GM12891 (cell line): ENCODE measurements around the gene GNA14.
"Not testable (repeated sequence)": the region's sequence is repeated elsewhere in the genome, so short reads cannot be mapped to it uniquely, and the experiment has no call there.

Source experiments
- DNase-seq: peaks from one replicate; pipeline ENCODE4 v3.0.0; 2011; ENCODE audit warnings: low spot score; ENCODE audit not compliant: insufficient read length
- FAIRE-seq: peaks from 2 replicates; lab custom pipeline; 2011; peaks lifted over from hg19 to GRCh38; lab: Jason Lieb, UNC
- PAX5 ChIP-seq: IDR thresholded peaks from 2 replicates; pipeline ENCODE4 v1.6.1; 2011; ENCODE audit warnings: low read length, moderate library complexity, mild to moderate bottlenecking; ENCODE audit not compliant: insufficient read depth, severe bottlenecking
- POLR2A ChIP-seq: IDR thresholded peaks from 2 replicates; pipeline ENCODE4 v1.6.1; 2011; ENCODE audit warnings: low read depth, low read length, control low read depth
- POLR2AphosphoS5 ChIP-seq: IDR thresholded peaks from 2 replicates; pipeline ENCODE4 v1.6.1; 2011; ENCODE audit warnings: low read depth, low read length, control low read depth
- POU2F2 ChIP-seq: IDR thresholded peaks from 2 replicates; pipeline ENCODE4 v1.6.1; 2011; ENCODE audit warnings: low read depth, mild to moderate bottlenecking, control low read depth, low read length, moderate library complexity
- SPI1 ChIP-seq: IDR thresholded peaks from 2 replicates; pipeline ENCODE4 v1.6.1; 2011; ENCODE audit warnings: low read depth, low read length, control low read depth
- TAF1 ChIP-seq: IDR thresholded peaks from 2 replicates; pipeline ENCODE4 v1.6.1; 2011; ENCODE audit warnings: low read depth, low read length, control low read depth

Gene GNA14

GRCh38 chr9:77495834-77496671, 152.1 kb downstream of the GNA14 start:
- FAIRE-seq (no peak), DNase-seq (no peak)
- TF ChIP-seq POU2F2: no peak
- TF ChIP-seq SPI1: no peak
- no peak for TF ChIP-seq POLR2A

GRCh38 chr9:77490279-77490678, 157.8 kb downstream of the GNA14 start:
- DNase-seq, FAIRE-seq: not testable (repeated sequence)

- not testable (repeated sequence) for DNase-seq, FAIRE-seq
Measured at GRCh38 chr9:77489405-77490163, 158.5 kb downstream of the GNA14 start.

- no peak for DNase-seq
- no peak for TF ChIP-seq PAX5
- no peak for TF ChIP-seq SPI1
- TF ChIP-seq TAF1: no peak
- no peak for TF ChIP-seq POLR2A
- TF ChIP-seq POU2F2: no peak
- no peak for TF ChIP-seq POLR2AphosphoS5
- FAIRE-seq: no peak
Measured at GRCh38 chr9:77488439-77489126, 159.5 kb downstream of the GNA14 start.

DNA sequence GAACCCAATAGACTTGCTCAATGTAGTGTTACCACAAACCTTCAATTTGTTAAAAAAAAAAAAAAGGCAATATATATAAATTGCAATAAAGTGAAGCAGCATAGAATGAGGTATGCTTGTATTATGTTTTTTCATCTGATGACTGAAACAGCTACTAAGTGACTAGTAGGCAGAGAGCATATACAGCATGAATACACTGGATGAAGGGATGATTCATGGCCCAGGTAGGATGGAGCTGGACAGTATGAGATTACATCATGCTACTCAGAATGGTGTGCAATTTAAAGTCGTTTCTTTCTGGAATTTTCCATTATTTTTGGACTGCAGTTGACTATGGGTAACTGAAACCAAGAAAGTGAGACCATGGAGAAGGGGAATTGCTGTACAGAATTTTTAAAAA, 161.2 kb downstream of the GNA14 start:
- FAIRE-seq: no peak

GRCh38 chr9:77486463-77486862, 161.7 kb downstream of the GNA14 start:
- DNase-seq: no peak
- FAIRE-seq: no peak
- TF ChIP-seq TAF1 (no peak), POU2F2 (no peak), POLR2A (no peak), SPI1 (no peak), PAX5 (no peak), POLR2AphosphoS5 (no peak)

More for the DNA sequence above, 161.2 kb downstream of the GNA14 start:
- no peak for TF ChIP-seq PAX5
- TF ChIP-seq POLR2AphosphoS5: no peak
- no peak for TF ChIP-seq POU2F2
- no peak for TF ChIP-seq POLR2A
- TF ChIP-seq TAF1: no peak
- TF ChIP-seq SPI1: no peak
- no peak for DNase-seq

- DNase-seq (no peak), FAIRE-seq (peak; percentile 16)
- no peak for TF ChIP-seq SPI1
- TF ChIP-seq POLR2A: no peak
- no peak for TF ChIP-seq PAX5
- TF ChIP-seq TAF1: no peak
- TF ChIP-seq POLR2AphosphoS5: no peak
Measured at GRCh38 chr9:77475641-77476473, 172.3 kb downstream of the GNA14 start.

- no peak for FAIRE-seq
- TF ChIP-seq POLR2AphosphoS5 (no peak), SPI1 (no peak), POU2F2 (no peak), TAF1 (no peak), PAX5 (no peak), POLR2A (no peak)
- DNase-seq: no peak
Measured at GRCh38 chr9:77474936-77475335, 173.2 kb downstream of the GNA14 start.

DNA sequence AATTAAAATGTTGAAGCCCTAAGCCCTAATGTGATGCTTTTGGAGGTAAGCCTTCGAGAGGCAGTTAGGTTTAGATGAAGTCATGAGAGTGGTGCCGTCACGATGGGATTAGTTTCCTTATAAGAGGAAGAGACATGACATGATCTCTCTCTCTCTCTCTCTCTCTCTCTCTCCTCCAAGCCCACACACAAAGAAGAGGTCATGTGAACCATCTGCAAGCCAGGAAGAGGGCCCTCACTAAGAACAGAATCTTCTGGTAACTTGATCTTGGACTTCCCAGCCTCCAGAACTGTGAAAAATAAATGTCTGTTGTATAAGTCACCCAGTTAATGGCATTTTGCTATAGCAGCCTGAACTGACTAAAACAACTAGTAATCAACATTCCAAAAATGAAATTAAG, 175.5 kb downstream of the GNA14 start:
- TF ChIP-seq POU2F2 (no peak), PAX5 (no peak), POLR2A (no peak)
- DNase-seq (no peak), FAIRE-seq (no peak)

GRCh38 chr9:77471572-77471971, 176.6 kb downstream of the GNA14 start:
- TF ChIP-seq POU2F2 (no peak), PAX5 (no peak), POLR2AphosphoS5 (no peak), SPI1 (no peak), POLR2A (no peak), TAF1 (no peak)
- FAIRE-seq (no peak), DNase-seq (no peak)
